Lower leg skin (tissue), 3 donors: ENCODE results near the gene LILRB3.
"Not testable (repeated sequence)": the region's sequence is repeated elsewhere in the genome, so short reads cannot be mapped to it uniquely, and the experiment has no call there.

Experiments
- POLR2A ChIP-seq, 2 donors: fragments of 450-650 bp; IDR thresholded peaks; one replicate each; pipeline ENCODE4 v1.6.1; 2016 to 2017; ENCODE audit warnings: antibody characterized with exemption in 2 of 2, mild to moderate bottlenecking in 1 of 2, moderate library complexity in 1 of 2
- TF ChIP-seq, protein P1 (sequence below), 3 donors: fragments of 450-650 bp; IDR thresholded peaks; one replicate each; pipeline ENCODE4 v1.5.1; 2016; ENCODE audit warnings: antibody characterized with exemption in 3 of 3, mild to moderate bottlenecking in 3 of 3, moderate library complexity in 2 of 3

DNA sequence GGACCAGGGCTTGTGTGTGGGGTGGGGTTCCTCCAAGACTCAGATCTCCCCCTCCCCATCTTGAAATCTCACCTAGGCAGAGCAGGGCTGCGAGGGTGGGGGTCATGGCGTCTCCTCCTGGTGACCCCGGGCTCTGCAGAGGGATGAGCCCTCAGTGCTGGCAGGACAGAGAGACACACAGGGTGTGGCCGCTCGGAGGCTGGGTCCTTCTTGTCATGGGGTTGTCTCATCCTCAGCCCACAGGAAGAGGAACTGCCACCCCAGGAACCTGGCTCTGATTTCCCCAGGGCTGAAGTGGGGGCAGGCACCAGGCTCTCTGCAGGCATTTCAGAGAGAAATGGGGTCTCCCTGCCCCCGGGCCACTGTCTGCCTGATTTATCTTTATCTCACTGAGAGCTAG is 19.8 kb upstream of the LILRB3 start, which contains the start of gene LILRA6:
- TF ChIP-seq POLR2A (IDR thresholded peaks at IDR 0.05), result not testable (repeated sequence)
- TF ChIP-seq, protein P1, sequence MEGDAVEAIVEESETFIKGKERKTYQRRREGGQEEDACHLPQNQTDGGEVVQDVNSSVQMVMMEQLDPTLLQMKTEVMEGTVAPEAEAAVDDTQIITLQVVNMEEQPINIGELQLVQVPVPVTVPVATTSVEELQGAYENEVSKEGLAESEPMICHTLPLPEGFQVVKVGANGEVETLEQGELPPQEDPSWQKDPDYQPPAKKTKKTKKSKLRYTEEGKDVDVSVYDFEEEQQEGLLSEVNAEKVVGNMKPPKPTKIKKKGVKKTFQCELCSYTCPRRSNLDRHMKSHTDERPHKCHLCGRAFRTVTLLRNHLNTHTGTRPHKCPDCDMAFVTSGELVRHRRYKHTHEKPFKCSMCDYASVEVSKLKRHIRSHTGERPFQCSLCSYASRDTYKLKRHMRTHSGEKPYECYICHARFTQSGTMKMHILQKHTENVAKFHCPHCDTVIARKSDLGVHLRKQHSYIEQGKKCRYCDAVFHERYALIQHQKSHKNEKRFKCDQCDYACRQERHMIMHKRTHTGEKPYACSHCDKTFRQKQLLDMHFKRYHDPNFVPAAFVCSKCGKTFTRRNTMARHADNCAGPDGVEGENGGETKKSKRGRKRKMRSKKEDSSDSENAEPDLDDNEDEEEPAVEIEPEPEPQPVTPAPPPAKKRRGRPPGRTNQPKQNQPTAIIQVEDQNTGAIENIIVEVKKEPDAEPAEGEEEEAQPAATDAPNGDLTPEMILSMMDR (IDR thresholded peaks at IDR 0.05), result not testable (repeated sequence)
